ENCODE results near the gene LPCAT2.

The LPCAT2 gene

DNA sequence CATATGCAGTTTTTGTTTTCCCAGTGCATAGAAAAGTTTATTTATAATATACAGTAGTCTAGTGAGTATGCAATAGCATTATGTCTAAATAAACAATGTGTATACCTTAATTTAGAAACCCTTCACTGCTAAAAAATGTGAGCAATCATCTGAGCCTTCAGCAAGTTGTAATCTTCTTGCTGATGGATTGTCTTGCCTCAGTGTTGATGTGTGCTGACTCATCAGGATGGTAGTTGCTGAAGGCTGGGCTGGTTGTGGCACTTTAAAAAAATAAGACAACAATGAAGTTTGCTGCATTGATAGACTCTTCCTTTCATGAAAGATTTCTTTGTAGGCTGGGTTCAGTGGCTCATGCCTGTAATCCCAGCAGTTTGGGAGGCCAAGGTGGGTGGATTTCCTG lies 43.7 kb downstream of the LPCAT2 start:
- DNase-seq (ENCODE audit: low spot score in 2 of 2) (no peak), ATAC-seq (replicated peaks; ENCODE audit: extremely low read depth, poor library complexity, severe bottlenecking) (no peak)
- H3K9me3 Mint-ChIP-seq = peaks cover 6% of the 10 kb centered on the region
- peaks cover 27% of the 10 kb centered on the region for H3K27me3 Mint-ChIP-seq
- no peaks in the 10 kb centered on the region for H3K36me3 Mint-ChIP-seq (ENCODE audit: insufficient read depth)
- H3K27ac Mint-ChIP-seq (ENCODE audit: low read depth) = no peak overlapping the region
- no peak overlapping the region for H3K4me3 Mint-ChIP-seq
- no peaks in the 10 kb centered on the region for H3K4me1 Mint-ChIP-seq

DNA sequence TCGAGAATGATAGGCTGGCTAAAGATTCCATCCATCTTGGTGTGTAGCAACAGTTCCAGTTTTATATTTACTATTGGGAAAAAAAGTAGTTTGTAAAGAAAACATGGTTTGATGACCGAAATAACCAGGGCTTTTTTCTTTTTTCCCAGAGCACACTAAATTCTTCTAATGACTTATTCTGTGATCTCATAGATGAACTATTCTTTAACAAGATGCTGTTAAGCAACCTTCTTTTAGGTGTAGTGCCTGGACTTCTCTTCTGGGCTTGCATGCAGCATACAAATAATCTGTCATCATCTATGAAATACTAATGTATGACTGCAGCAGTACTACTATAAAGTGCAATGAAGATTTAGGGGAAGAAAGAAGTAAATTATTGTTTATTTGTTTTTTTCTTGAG lies 46.6 kb downstream of the LPCAT2 start:
- Mint-ChIP-seq H3K4me3 (no peak overlapping the region), H3K27me3 (peaks cover 37% of the 10 kb centered on the region), H3K36me3 (ENCODE audit: insufficient read depth) (no peaks in the 10 kb centered on the region), H3K4me1 (no peaks in the 10 kb centered on the region), H3K27ac (ENCODE audit: low read depth) (no peak overlapping the region), H3K9me3 (peaks cover 6% of the 10 kb centered on the region)
- no peak for ATAC-seq (replicated peaks; ENCODE audit: extremely low read depth, poor library complexity, severe bottlenecking)
- DNase-seq (ENCODE audit: low spot score in 2 of 2) = no peak

DNA sequence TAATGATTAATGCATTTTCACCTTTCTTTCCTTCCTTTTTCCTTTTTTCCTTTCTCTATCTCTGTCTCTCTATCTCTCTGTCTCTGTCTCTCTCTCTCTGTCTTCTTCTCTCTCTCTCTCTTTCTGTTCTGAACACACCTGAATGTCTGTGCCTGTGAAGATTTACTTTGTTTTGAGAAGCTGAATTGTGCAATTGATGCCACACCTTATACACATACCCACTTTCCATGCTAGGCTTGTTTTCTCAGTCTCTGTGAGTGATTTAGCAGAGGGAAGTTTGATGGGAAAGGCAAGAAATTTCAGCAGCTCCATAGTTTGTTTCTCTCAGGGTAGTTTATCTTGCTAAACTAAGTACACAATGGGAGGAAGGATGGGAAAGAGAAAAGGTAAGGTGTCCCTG lies 48.3 kb downstream of the LPCAT2 start:
- Mint-ChIP-seq H3K4me3 (no peak overlapping the region), H3K27ac (ENCODE audit: low read depth) (no peak overlapping the region), H3K9me3 (peaks cover 6% of the 10 kb centered on the region), H3K36me3 (ENCODE audit: insufficient read depth) (no peaks in the 10 kb centered on the region), H3K4me1 (no peaks in the 10 kb centered on the region), H3K27me3 (peaks cover 40% of the 10 kb centered on the region)
- DNase-seq (ENCODE audit: low spot score in 2 of 2) = no peak
- no peak for ATAC-seq (replicated peaks; ENCODE audit: extremely low read depth, poor library complexity, severe bottlenecking)

DNA sequence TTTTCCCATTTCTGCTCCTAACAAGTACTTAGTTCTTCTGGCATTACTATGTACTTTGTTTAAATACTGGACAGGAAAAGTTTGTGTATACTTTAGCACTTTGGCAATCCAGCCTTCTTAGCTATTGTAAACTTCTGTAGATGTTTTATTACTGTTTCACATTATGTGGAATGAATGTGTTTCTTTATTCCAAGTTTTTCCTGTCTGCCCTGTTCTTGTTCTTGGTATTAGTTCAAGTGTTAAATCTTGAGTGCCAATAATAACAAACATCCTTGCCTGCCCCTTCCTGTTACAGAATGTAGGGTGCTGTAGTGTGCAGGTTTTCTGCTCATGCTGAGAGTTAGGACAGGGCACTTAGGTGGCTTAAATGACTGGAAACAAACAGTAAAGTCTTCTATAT lies 50.4 kb downstream of the LPCAT2 start:
- Mint-ChIP-seq H3K27ac (ENCODE audit: low read depth) (no peak overlapping the region), H3K4me1 (no peaks in the 10 kb centered on the region), H3K9me3 (peaks cover 6% of the 10 kb centered on the region), H3K27me3 (peaks cover 47% of the 10 kb centered on the region), H3K36me3 (ENCODE audit: insufficient read depth) (no peaks in the 10 kb centered on the region), H3K4me3 (no peak overlapping the region)
- DNase-seq (ENCODE audit: low spot score in 2 of 2) (no peak), ATAC-seq (replicated peaks; ENCODE audit: extremely low read depth, poor library complexity, severe bottlenecking) (no peak)

DNA sequence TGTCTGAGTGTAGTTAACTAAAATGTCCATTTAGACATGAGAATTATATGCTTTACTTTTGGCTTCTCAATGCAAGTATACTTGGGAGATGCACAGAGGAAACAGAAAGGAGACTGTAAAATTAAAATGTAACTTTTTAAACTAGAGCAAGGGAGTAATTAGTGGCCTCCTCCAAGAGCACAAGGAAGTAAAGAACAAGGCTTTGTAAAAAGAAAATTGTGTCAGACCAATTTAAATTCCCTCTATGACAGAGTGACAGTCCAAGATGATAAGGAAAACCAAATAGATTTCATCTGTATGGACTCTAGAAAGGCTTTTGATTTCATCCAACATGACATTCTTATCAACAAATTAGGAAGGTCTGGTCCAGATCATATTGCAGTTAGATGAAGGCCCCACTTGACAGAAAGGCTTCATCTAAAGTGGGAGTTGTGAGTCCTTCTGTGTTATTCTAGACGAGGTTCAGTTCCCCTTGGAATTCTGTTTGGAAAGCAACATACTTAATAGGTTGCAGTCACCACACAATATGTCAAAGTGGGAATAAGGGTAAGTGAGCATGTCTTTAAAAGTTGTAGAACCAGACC lies 51.2 kb downstream of the LPCAT2 start:
- no peak for DNase-seq (ENCODE audit: low spot score in 2 of 2)
- Mint-ChIP-seq H3K4me1 (no peaks in the 10 kb centered on the region), H3K4me3 (no peak overlapping the region), H3K27ac (ENCODE audit: low read depth) (no peak overlapping the region), H3K36me3 (ENCODE audit: insufficient read depth) (no peaks in the 10 kb centered on the region), H3K9me3 (peaks cover 6% of the 10 kb centered on the region), H3K27me3 (peaks cover 48% of the 10 kb centered on the region)
- no peak for ATAC-seq (replicated peaks; ENCODE audit: extremely low read depth, poor library complexity, severe bottlenecking)

DNA sequence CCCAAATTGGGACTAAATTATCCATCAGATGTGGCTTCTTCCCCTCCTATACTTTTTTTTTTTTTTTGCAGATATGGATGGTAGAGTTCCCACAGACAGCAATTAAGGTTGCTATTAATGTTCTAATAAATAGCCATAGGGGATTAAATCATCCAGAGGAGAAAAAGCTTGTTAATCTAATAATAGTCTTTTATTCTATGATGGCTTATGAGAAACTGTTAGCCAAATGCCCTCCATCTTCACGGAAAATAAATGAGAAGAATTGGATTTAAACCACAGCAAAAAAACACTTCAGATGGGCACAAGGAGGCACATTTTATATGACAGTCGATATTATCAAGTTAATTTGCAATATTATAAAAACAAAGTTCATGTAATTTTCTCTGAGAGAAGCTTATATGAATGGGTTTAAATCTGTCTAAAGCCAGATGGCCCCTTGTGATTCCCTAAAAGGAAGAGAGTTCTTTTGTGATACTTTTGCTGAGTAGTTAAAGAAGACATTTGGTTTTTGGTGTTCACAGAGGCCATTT lies 52.5 kb downstream of the LPCAT2 start:
- Mint-ChIP-seq H3K27ac (ENCODE audit: low read depth) (no peak overlapping the region), H3K36me3 (ENCODE audit: insufficient read depth) (no peaks in the 10 kb centered on the region), H3K9me3 (peaks cover 6% of the 10 kb centered on the region), H3K4me3 (no peak overlapping the region), H3K27me3 (peaks cover 50% of the 10 kb centered on the region), H3K4me1 (no peaks in the 10 kb centered on the region)
- no peak for DNase-seq (ENCODE audit: low spot score in 2 of 2)
- ATAC-seq (replicated peaks; ENCODE audit: extremely low read depth, poor library complexity, severe bottlenecking) = no peak

DNA sequence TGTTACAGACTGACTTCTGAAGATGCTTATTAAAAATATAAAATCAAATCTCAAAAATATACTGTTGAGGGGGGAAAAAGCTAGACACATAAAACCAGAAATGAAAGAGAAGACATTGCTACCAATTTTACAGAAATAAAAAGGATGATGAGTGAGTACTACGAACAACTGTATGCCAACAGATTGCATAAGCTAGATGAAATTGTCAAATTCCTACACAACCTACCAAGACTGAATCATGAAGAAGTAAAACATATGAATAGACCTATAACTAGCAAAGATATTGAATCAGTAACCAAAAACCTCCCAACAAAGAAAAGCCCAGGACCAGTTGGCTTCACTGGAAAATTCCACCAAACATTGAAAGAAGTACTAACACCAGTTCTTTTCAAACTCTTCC lies 54.1 kb downstream of the LPCAT2 start:
- no peaks in the 10 kb centered on the region for H3K9me3 Mint-ChIP-seq
- no peak for DNase-seq (ENCODE audit: low spot score in 2 of 2)
- peaks cover 2% of the 10 kb centered on the region for H3K36me3 Mint-ChIP-seq (ENCODE audit: insufficient read depth)
- no peak for ATAC-seq (replicated peaks; ENCODE audit: extremely low read depth, poor library complexity, severe bottlenecking)
- no peak overlapping the region for H3K4me3 Mint-ChIP-seq
- H3K27me3 Mint-ChIP-seq = peaks cover 55% of the 10 kb centered on the region
- no peaks in the 10 kb centered on the region for H3K4me1 Mint-ChIP-seq
- no peak overlapping the region for H3K27ac Mint-ChIP-seq (ENCODE audit: low read depth)

DNA sequence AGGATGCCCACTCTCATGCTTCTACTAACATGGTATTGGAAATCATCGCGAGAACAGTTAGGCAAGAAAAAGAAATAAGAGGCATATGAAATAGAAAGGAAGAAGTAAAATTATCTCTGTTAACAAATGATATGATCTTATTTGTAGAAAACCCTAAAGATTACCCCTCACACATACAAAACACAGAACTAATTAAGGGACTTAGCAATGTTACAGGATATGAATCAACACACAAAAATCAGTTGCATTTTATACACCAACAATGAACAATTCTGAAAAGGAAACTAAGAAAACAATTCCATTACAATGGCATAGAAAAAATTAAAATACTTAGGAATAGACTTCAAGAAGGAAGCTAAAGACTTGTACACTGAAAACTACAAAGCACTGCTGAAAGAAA lies 54.9 kb downstream of the LPCAT2 start:
- peaks cover 55% of the 10 kb centered on the region for H3K27me3 Mint-ChIP-seq
- no peaks in the 10 kb centered on the region for H3K4me1 Mint-ChIP-seq
- H3K9me3 Mint-ChIP-seq = no peaks in the 10 kb centered on the region
- no peak for DNase-seq (ENCODE audit: low spot score in 2 of 2)
- no peak for ATAC-seq (replicated peaks; ENCODE audit: extremely low read depth, poor library complexity, severe bottlenecking)
- peaks cover 2% of the 10 kb centered on the region for H3K36me3 Mint-ChIP-seq (ENCODE audit: insufficient read depth)
- H3K27ac Mint-ChIP-seq (ENCODE audit: low read depth) = no peak overlapping the region
- no peak overlapping the region for H3K4me3 Mint-ChIP-seq

DNA sequence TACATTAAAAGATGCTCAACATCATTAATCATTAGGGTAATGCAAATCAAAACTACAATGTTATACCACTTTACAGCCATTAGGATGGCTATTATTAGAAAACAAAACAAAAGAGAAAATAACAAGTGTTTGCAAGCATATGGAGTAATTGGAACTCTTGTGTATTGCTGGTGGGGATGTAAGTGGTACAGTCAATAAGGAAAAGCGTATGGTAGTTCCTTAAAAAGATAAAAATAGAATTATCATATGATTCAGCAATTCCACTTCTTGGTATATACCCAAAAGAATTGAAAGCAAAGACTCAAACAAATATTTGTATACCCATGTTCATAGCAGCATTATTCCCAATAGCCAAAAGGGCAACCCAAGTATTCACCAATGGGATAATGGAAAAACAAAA lies 56.2 kb downstream of the LPCAT2 start:
- peaks cover 63% of the 10 kb centered on the region for H3K27me3 Mint-ChIP-seq
- H3K36me3 Mint-ChIP-seq (ENCODE audit: insufficient read depth) = peaks cover 2% of the 10 kb centered on the region
- ATAC-seq (replicated peaks; ENCODE audit: extremely low read depth, poor library complexity, severe bottlenecking) (no peak), DNase-seq (ENCODE audit: low spot score in 2 of 2) (no peak)
- no peaks in the 10 kb centered on the region for H3K4me1 Mint-ChIP-seq
- H3K27ac Mint-ChIP-seq (ENCODE audit: low read depth) = no peak overlapping the region
- no peaks in the 10 kb centered on the region for H3K9me3 Mint-ChIP-seq
- H3K4me3 Mint-ChIP-seq = no peak overlapping the region

DNA sequence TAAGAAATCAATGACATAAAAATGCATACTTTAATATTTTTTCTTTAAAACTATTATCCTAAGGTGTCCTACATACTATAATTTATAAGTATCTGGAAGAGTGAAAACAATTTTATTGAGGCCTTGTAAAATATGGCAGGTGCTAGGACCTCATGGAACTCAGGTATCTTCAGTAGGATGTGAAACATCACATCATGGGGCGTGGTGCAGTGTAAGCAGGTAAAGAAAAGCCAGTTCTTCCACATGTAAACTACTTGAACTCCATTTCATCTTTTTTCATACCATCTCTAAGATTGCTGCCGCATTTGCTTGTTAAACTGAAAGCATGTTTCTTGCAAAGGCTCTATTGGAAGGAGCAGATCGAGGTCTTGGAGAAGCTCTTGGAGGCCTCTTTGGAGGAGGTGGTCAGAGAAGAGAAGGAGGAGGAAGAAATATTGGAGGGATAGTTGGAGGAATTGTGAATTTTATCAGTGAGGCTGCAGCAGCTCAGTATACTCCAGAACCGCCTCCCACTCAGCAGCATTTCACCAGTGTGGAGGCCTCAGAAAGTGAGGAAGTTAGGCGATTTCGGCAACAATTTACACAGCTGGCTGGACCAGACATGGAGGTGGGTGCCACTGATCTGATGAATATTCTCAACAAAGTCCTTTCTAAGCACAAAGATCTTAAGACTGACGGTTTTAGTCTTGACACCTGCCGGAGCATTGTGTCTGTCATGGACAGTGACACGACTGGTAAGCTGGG lies 57.7 kb downstream of the LPCAT2 start, which contains the start of gene CAPNS2:
Gene CAPNS2, plus strand, starts transcription at position 253 of the 744 bp plus-strand sequence. Its CDS starts 73 bp downstream, at position 326.
- Mint-ChIP-seq H3K9me3 (no peaks in the 10 kb centered on the region), H3K4me3 (no peak within 1 kb of the TSS), H3K36me3 (ENCODE audit: insufficient read depth) (peaks cover 2% of the 10 kb centered on the region), H3K27me3 (peaks cover 62% of the 10 kb centered on the region), H3K4me1 (no peaks in the 10 kb centered on the region), H3K27ac (ENCODE audit: low read depth) (no peak within 1 kb of the TSS)
- DNase-seq (ENCODE audit: low spot score in 2 of 2) (no peak), ATAC-seq (replicated peaks; ENCODE audit: extremely low read depth, poor library complexity, severe bottlenecking) (no peak)

DNA sequence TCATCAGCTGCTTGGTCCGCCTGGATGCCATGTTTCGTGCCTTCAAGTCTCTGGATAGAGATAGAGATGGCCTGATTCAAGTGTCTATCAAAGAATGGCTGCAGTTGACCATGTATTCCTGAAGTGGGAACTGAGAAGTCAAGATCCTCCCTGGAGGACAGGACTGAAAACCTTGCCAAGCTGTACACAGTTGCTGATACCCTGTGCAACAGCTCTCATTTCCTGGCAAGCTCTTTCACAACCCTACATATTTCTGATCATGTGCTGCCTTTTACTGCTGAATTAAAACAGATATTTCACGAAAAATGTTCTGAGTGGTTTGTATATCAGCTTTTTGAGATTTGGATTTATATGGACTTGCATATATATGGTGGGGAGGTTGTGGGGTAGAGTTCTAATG lies 58.5 kb downstream of the LPCAT2 start:
- Mint-ChIP-seq H3K4me3 (no peak overlapping the region), H3K36me3 (ENCODE audit: insufficient read depth) (peaks cover 2% of the 10 kb centered on the region), H3K27me3 (peaks cover 55% of the 10 kb centered on the region), H3K27ac (ENCODE audit: low read depth) (no peak overlapping the region), H3K4me1 (no peaks in the 10 kb centered on the region), H3K9me3 (no peaks in the 10 kb centered on the region)
- DNase-seq (ENCODE audit: low spot score in 2 of 2) = no peak
- no peak for ATAC-seq (replicated peaks; ENCODE audit: extremely low read depth, poor library complexity, severe bottlenecking)

DNA sequence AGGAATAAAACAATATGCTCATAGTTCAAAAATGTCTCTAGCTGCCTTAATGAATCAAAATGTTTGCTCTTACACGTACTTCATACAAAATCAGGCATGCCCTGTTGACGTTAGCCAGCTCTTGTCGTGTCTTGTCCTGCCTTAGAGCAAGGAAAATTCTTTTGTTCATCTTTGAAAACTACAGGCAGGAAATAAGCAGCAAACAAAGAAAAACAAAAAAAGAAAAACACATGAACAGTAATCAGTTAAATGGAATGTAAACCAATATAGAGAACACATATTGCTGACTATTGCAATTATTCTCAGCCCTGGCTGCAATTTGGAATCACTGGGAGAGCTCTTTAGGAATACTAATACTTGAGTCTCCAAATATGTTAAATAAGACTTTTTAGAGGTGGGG lies 59.3 kb downstream of the LPCAT2 start:
- DNase-seq (ENCODE audit: low spot score in 2 of 2) (no peak), ATAC-seq (replicated peaks; ENCODE audit: extremely low read depth, poor library complexity, severe bottlenecking) (no peak)
- Mint-ChIP-seq H3K4me3 (no peak overlapping the region), H3K36me3 (ENCODE audit: insufficient read depth) (peaks cover 2% of the 10 kb centered on the region), H3K9me3 (no peaks in the 10 kb centered on the region), H3K27ac (ENCODE audit: low read depth) (no peak overlapping the region), H3K4me1 (no peaks in the 10 kb centered on the region), H3K27me3 (peaks cover 46% of the 10 kb centered on the region)

DNA sequence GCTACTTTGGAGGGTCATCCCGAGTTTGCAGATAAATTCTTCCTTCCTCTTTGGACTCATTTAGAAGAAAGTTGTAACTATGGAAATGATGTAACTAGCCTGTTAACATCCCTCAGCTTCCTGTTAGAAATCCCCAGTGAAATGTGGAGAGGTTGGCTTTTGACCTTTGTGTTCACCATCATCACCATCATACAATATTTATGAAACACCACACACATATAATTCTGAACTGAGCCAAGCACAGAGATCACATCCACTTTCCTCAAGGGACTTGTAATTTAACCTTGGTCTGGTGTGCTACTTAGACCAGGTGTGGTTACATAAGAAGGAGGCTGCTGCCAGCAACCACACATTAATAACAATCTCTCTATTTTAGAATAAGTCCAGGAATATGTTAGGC lies 60.2 kb downstream of the LPCAT2 start:
- DNase-seq (ENCODE audit: low spot score in 2 of 2) (no peak), ATAC-seq (replicated peaks; ENCODE audit: extremely low read depth, poor library complexity, severe bottlenecking) (no peak)
- Mint-ChIP-seq H3K4me1 (no peaks in the 10 kb centered on the region), H3K9me3 (no peaks in the 10 kb centered on the region), H3K36me3 (ENCODE audit: insufficient read depth) (peaks cover 2% of the 10 kb centered on the region), H3K27me3 (peaks cover 38% of the 10 kb centered on the region), H3K4me3 (no peak overlapping the region), H3K27ac (ENCODE audit: low read depth) (no peak overlapping the region)

Measured in central memory CD8-positive, alpha-beta T cell (primary cell).